Activated T-cell treated with anti-CD3 and anti-CD28 coated beads, Interleukin-2, amount 50 U/mL, for 72 hours (primary cell): ENCODE measurements around the gene TBC1D5. TPM values are rescaled to one million over a fixed set of nuclear protein-coding genes. Genes with fewer than 3 reads are reported as not detected.

Source experiments
- ATAC-seq, 2 donors: fragments of 150-1000 bp; cut with Tn5 transposase; replicated peaks in 1 of 2; 2 replicates each; pipeline ENCODE4 v1.10.0; 2021; ENCODE audit warnings: moderate library complexity in 2 of 2, mild to moderate bottlenecking in 1 of 2
- DNase-seq, 2 donors: peaks; one replicate each; pipeline ENCODE4 v3.0.0; 2021 to 2022; ENCODE audit warnings: mixed read lengths in 1 of 2
- H3K27ac Mint-ChIP-seq: one replicate; pipeline ENCODE4 v1.8.0; 2022; ENCODE audit warnings: mild to moderate bottlenecking, moderate library complexity, mixed read lengths
- H3K27me3 Mint-ChIP-seq: one replicate; pipeline ENCODE4 v1.8.0; 2022; ENCODE audit warnings: low read depth, mixed read lengths
- H3K36me3 Mint-ChIP-seq, 2 donors: one replicate each; pipeline ENCODE4 v1.8.0; 2022; ENCODE audit warnings: mixed read lengths in 2 of 2, mild to moderate bottlenecking in 1 of 2; ENCODE audit not compliant: insufficient read depth in 2 of 2
- H3K4me1 Mint-ChIP-seq: one replicate; pipeline ENCODE4 v1.8.0; 2022; ENCODE audit warnings: low read depth, mixed read lengths
- H3K4me3 Mint-ChIP-seq, 2 donors: one replicate each; pipeline ENCODE4 v1.8.0; 2022; ENCODE audit warnings: mild to moderate bottlenecking in 2 of 2, mixed read lengths in 2 of 2, moderate library complexity in 2 of 2
- H3K9me3 Mint-ChIP-seq, 2 donors: one replicate each; pipeline ENCODE4 v1.8.0; 2022; ENCODE audit warnings: mixed read lengths in 2 of 2
- total RNA-seq, 2 donors: library from RNA; stranded (reverse); gene quantifications; one replicate each; pipeline ENCODE4 v1.2.3, GENCODE V29; 2022

Gene TBC1D5
- total RNA-seq, 2 donors from 2014 or later = 51.2 to 52.4 TPM

DNA sequence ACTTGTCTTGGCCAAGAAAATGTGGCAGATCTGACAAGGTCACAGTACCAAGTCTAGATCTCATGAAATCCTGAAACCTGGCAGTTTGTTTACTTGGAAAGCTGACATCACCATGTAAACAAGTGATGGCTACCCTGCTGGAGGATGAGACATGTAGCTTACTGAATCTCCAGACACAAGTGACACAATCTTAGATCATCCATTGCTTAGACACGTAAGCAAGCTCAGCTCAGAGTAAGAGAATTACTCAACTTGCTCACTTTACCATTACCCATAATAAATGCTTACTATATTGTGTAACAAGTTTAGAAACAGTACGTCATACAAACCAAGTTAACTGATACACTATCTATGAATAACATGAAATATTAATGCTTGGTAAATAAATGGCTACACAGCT, 263.8 kb downstream of the TBC1D5 start:
- Mint-ChIP-seq H3K4me3 (no peak overlapping the region), H3K36me3 (no peaks in the 10 kb centered on the region), H3K27me3 (no peaks in the 10 kb centered on the region), H3K27ac (no peak overlapping the region), H3K4me1 (no peaks in the 10 kb centered on the region), H3K9me3 (no peaks in the 10 kb centered on the region)
- ATAC-seq (no peak), DNase-seq (no peak)

DNA sequence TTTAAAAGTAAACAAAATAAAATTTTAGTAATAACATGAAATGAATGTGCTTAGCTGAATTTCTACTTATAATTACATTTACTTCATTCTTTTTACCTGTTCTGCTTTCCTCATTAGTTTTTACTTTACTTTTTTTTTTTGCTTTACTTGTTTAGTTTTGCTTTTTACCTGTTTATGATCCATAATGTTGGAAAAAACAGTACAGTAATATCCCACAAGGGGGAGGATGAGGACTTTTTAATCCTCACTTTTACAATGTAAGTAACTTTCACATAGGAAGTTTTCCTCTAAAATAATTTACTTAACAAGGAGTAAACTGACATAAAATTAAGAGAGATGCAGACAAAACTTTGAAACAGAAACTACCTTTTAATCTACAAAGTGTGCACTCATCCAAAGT, 268.7 kb downstream of the TBC1D5 start:
- H3K9me3 Mint-ChIP-seq = no peaks in the 10 kb centered on the region
- ATAC-seq = no peak
- H3K4me3 Mint-ChIP-seq = no peak overlapping the region
- DNase-seq = no peak
- no peaks in the 10 kb centered on the region for H3K27me3 Mint-ChIP-seq
- H3K4me1 Mint-ChIP-seq = no peaks in the 10 kb centered on the region
- H3K36me3 Mint-ChIP-seq = no peaks in the 10 kb centered on the region
- H3K27ac Mint-ChIP-seq = no peak overlapping the region

DNA sequence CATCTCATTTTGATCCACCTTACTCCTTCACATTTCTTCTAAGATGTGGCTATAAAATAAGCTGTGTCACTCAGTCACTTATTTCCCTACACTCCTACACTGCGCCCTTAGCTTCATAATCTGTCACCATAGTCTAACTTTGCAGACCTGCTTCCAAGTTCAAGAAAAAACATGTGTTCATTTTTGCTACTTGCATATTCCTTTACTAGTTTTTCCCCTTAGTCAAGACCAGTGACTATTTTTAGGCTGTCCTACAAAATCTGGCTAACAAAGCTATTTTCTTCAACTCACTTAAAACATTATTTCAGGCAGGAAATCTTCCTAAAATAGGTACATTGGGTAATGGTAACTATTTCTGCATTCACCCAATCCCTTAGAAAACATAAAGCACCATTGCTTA, 272.5 kb downstream of the TBC1D5 start:
- Mint-ChIP-seq H3K27ac (no peak overlapping the region), H3K4me1 (no peaks in the 10 kb centered on the region)

DNA sequence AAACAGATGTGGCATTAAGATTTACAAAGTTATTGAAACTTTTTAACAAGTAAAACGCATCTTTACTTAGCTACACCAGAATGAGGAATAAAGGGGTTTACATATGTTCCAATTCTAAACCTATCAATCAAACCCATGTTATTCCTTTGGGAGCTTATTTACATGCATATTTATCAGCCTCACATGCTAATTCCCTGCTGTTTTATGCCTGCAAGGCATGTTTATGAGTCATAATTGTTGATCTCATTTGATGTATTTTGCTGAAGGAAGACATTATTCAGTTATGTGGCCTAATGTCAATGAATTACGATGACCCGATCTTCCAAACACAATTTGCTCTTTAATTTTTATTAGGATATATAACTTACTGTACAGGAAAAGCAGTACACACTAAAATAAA, 272.9 kb downstream of the TBC1D5 start:
- peaks cover under 1% of the 10 kb centered on the region in 2 donors for H3K36me3 Mint-ChIP-seq
- H3K9me3 Mint-ChIP-seq = no peaks in the 10 kb centered on the region
- H3K27ac Mint-ChIP-seq = no peak overlapping the region
- no peaks in the 10 kb centered on the region for H3K4me1 Mint-ChIP-seq
- no peak for ATAC-seq
- DNase-seq = no peak
- H3K4me3 Mint-ChIP-seq = no peak overlapping the region
- no peaks in the 10 kb centered on the region for H3K27me3 Mint-ChIP-seq

More for the DNA sequence above, 272.5 kb downstream of the TBC1D5 start:
- DNase-seq = no peak
- H3K4me3 Mint-ChIP-seq = no peak overlapping the region
- H3K9me3 Mint-ChIP-seq = no peaks in the 10 kb centered on the region
- no peak for ATAC-seq
- H3K36me3 Mint-ChIP-seq = no peaks in the 10 kb centered on the region
- H3K27me3 Mint-ChIP-seq = no peaks in the 10 kb centered on the region

DNA sequence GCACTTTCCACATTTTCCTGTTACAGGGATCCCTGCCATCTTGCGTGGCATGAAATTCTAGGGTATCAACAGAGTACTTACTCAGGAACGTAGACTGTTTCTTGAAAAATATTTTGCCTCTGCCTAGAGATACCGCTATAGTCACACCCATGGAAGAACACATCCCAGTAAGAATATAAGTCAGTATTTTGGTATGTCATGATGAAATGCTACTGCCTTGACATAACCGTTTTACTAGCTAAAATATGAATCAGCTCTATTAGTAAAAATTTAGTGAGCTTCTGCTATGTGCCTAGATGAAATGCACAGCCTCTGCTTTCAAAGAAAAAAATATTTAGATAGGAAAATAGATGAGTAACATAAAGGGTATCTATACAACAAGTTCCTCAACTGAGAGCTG, 276.4 kb downstream of the TBC1D5 start:
- Mint-ChIP-seq H3K9me3 (no peaks in the 10 kb centered on the region), H3K36me3 (peaks cover 3% of the 10 kb centered on the region in 2 donors), H3K27me3 (no peaks in the 10 kb centered on the region), H3K4me3 (no peak overlapping the region), H3K27ac (no peak overlapping the region), H3K4me1 (no peaks in the 10 kb centered on the region)
- DNase-seq = no peak
- no peak for ATAC-seq

DNA sequence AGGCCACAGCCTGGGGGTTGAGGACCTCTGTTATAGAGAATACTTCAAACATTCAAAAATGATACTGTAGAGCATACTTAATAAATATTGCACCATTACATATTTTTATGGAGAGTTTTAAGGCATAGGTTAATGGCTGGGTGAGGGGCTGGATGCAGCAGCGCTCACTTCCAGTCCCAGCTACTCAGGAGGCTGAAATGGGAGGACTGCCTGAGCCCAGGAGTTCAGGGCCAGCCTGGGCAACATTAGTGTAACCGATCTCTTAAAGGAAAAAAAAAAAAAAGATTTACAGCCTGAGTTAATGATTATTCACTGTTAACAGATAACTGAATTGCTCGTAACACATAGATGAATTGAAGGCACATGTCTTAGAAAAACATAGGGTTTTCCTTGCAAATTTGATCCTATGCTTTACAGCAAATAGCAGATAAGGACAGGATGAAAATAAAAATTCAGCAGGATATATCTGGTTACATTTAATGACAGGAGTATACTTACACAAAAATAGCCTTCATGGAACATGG, 282.9 kb downstream of the TBC1D5 start:
- Mint-ChIP-seq H3K27ac (no peak overlapping the region), H3K27me3 (no peaks in the 10 kb centered on the region), H3K9me3 (no peaks in the 10 kb centered on the region), H3K4me1 (no peaks in the 10 kb centered on the region), H3K4me3 (no peak overlapping the region), H3K36me3 (peaks cover 2 to 3% of the 10 kb centered on the region in 2 donors)
- DNase-seq (no peak), ATAC-seq (no peak)

DNA sequence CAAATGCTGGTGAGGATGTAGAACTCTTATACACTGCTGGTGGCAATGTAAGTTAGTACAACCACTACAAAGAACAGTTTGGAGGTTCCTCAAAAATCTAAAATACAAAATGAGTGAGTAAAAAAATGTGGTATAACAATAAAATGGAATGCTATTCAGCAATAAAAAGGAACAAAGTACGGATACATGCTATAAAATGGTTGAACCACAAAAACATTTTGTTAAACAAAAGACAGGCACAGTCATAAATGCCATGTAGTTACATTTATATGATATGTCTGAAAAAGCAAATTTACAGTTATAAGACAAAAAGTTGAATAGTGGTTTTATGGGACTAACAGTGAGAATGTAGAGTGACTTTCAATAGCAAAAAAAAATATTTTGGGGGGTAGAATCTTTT, 285.8 kb downstream of the TBC1D5 start:
- Mint-ChIP-seq H3K9me3 (peaks cover 0 to 2% of the 10 kb centered on the region in 2 donors), H3K36me3 (peaks cover 2% of the 10 kb centered on the region in 2 donors), H3K27me3 (no peaks in the 10 kb centered on the region), H3K4me1 (no peaks in the 10 kb centered on the region), H3K4me3 (no peak overlapping the region), H3K27ac (no peak overlapping the region)
- ATAC-seq = no peak
- DNase-seq = no peak

DNA sequence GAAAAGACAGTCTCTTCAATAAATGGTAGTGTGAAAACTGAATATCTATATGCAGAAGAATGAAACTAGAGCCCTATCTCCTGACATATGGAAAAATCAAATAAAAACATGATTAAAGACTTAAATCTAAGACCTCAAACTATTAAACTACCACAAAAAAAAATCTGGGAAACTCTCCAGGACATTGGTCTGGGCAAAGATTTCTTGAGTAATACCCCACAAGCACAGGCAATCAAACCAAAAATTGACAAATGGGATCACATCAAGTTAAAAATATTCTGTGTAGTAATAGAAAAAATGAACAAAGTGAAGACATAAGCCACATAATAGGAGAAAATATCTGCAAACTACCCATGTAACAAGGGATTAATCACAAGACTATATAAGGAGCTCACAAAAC, 286.4 kb downstream of the TBC1D5 start:
- no peak for ATAC-seq
- H3K27me3 Mint-ChIP-seq = no peaks in the 10 kb centered on the region
- no peak for DNase-seq
- peaks cover 2% of the 10 kb centered on the region in 2 donors for H3K36me3 Mint-ChIP-seq
- H3K9me3 Mint-ChIP-seq = peaks cover 0 to 2% of the 10 kb centered on the region in 2 donors
- H3K4me3 Mint-ChIP-seq = no peak overlapping the region
- H3K27ac Mint-ChIP-seq = no peak overlapping the region
- no peaks in the 10 kb centered on the region for H3K4me1 Mint-ChIP-seq

DNA sequence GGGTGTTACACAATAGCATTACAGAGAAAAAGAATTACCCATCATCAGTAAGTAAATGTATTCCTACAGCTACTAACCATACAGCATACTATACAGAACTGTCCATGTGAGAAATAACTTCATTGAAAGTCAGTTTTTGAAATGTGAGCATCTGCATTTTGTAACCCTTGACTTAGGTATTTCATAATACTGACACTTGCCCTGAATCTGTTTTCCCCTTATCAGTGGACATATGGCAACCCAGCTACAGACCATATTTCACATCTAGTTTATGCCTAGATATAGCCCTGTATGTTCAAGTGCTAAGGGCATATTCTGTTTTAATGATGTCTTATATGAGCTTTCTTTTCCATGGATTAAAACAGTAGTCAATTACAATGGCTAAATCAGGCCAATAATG, 297.6 kb downstream of the TBC1D5 start:
- DNase-seq (no peak), ATAC-seq (no peak)
- no peaks in the 10 kb centered on the region for H3K27me3 Mint-ChIP-seq
- H3K27ac Mint-ChIP-seq = no peak overlapping the region
- H3K9me3 Mint-ChIP-seq = peaks cover 0 to 3% of the 10 kb centered on the region in 2 donors
- peaks cover 0 to 5% of the 10 kb centered on the region in 2 donors for H3K36me3 Mint-ChIP-seq
- no peaks in the 10 kb centered on the region for H3K4me1 Mint-ChIP-seq
- no peak overlapping the region for H3K4me3 Mint-ChIP-seq

DNA sequence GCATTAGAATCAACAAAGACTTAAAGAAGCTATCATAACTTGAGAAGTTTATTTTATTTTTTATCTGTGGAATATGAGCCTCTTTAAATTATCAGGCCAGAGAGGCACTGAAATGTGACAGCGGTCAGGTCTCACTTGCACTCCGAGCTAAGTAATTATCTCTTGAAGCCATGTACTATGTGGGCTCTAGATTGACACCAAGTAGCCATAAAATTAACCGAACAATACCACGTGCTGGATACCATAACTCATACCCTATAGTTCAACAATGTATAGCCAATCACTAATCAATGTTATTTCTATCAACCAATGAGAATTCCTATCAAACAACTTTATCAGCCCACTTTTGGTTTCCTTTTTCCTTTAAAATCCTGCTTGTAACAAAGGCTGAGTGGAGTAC, 299.3 kb downstream of the TBC1D5 start:
- Mint-ChIP-seq H3K27ac (no peak overlapping the region), H3K36me3 (peaks cover 0 to 7% of the 10 kb centered on the region in 2 donors), H3K4me3 (no peak overlapping the region), H3K27me3 (no peaks in the 10 kb centered on the region), H3K9me3 (peaks cover 0 to 4% of the 10 kb centered on the region in 2 donors), H3K4me1 (no peaks in the 10 kb centered on the region)
- ATAC-seq = no peak
- no peak for DNase-seq

DNA sequence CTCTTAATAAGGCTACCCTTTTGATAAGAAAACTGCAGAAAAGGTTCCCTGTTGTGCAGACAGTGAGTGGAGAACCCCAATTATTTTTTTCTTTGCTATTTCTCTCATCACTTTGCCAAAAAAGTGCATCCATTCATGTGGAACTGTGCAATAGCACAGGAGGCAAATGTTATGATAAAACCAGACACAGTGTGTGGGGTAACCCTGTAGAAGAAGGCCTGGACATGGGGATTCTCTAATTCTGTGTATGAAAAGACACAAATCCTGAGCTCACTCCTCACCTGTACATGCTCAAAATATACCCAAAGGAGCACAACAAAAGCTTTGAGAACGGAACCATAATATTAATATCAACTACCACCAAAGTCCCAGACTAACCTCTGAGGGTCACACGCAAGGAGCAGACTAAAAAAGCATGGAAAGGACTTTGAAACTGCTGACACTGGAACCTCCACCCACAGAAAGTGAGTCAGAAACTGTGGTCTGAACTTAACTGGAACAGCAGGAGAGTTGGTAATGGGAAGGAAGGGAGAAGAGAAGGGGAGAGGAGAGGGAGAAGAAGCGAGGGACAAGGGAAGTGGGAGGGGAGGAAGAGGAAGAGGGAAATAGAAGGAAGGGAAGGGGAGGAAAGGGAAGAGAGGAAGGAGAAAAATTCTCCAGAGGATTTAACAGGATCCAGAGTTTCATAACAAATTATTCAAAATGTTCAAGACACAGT, 299.9 kb downstream of the TBC1D5 start:
- no peak overlapping the region for H3K27ac Mint-ChIP-seq
- H3K36me3 Mint-ChIP-seq = peaks cover 3 to 10% of the 10 kb centered on the region in 2 donors
- no peak for DNase-seq
- peaks cover 0 to 4% of the 10 kb centered on the region in 2 donors for H3K9me3 Mint-ChIP-seq
- H3K4me1 Mint-ChIP-seq = no peaks in the 10 kb centered on the region
- no peak for ATAC-seq
- no peaks in the 10 kb centered on the region for H3K27me3 Mint-ChIP-seq
- H3K4me3 Mint-ChIP-seq = no peak overlapping the region

DNA sequence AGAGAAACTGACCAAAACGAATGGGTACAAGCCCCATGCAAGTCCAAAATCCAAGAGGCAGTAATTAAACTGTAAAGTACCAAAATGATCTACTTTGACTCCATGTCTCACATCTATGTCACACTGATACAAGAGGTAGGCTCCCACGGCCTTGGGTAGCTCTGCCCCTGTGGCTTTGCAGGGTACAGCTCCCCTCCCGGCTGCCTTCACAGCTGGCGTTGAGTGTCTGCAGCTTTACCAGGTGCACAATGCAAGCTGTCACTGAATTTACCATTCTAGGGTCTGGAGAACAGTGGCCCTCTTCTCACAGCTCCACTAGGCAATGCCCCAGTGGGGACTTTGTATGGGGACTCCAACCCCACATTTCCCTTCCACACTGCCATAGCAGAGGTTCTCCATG, 308.6 kb downstream of the TBC1D5 start:
- Mint-ChIP-seq H3K4me1 (no peaks in the 10 kb centered on the region), H3K9me3 (peaks cover 0 to 1% of the 10 kb centered on the region in 2 donors), H3K36me3 (peaks cover 3 to 4% of the 10 kb centered on the region in 2 donors), H3K27me3 (no peaks in the 10 kb centered on the region), H3K27ac (no peak overlapping the region), H3K4me3 (no peak overlapping the region)
- ATAC-seq (no peak), DNase-seq (no peak)

DNA sequence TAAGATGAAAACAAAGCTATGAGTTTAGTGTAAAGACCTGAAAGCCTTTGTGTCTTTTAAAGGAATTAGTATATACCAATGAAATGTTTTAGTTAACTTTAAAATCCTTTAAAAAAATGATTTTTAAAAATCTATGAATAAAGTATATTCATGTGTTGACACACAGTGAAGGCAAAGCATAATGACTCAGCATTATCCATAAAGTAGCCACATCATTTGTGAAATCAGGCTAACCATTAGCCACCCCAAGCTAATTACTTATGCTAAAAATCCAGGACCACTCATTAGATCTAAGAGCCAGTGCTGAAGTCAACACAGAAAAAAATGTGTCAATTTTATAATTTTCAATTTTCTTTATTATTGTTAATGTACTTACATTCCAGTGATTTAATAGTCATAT, 310.2 kb downstream of the TBC1D5 start:
- no peaks in the 10 kb centered on the region for H3K36me3 Mint-ChIP-seq
- no peaks in the 10 kb centered on the region for H3K27me3 Mint-ChIP-seq
- no peak for DNase-seq
- no peaks in the 10 kb centered on the region for H3K4me1 Mint-ChIP-seq
- no peak overlapping the region for H3K4me3 Mint-ChIP-seq
- ATAC-seq = no peak
- H3K27ac Mint-ChIP-seq = no peak overlapping the region
- H3K9me3 Mint-ChIP-seq = no peaks in the 10 kb centered on the region

DNA sequence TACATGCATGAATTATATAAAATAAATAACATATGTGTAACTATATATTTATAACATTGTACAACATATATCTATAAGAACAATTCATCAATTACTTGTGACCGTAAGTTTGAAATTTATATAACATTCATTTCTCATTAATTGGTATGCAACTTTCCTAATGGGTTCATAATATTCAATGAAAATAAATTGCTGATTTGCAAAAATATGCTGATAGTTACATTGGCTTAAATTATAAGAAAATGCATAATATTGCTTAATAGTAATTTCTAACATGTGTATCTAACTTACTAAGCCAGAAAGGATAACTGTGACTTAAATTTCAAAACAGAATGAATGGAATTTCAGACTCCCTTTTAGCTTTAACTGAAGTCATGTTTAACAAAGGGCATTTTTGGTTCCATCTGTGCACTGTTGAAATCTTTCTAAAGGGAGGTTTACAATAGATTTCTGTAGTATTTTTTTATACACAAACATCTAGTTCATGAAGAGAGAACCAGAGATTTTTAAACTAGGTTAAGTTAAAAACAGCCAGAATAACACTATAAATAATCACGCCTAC, 310.9 kb downstream of the TBC1D5 start:
- Mint-ChIP-seq H3K27ac (no peak overlapping the region), H3K27me3 (no peaks in the 10 kb centered on the region)

More for the DNA sequence above, 310.9 kb downstream of the TBC1D5 start:
- Mint-ChIP-seq H3K4me1 (no peaks in the 10 kb centered on the region), H3K36me3 (no peaks in the 10 kb centered on the region), H3K9me3 (no peaks in the 10 kb centered on the region), H3K4me3 (no peak overlapping the region)
- DNase-seq (no peak), ATAC-seq (no peak)
